ENCODE results near the gene CABLES2.

DNA sequence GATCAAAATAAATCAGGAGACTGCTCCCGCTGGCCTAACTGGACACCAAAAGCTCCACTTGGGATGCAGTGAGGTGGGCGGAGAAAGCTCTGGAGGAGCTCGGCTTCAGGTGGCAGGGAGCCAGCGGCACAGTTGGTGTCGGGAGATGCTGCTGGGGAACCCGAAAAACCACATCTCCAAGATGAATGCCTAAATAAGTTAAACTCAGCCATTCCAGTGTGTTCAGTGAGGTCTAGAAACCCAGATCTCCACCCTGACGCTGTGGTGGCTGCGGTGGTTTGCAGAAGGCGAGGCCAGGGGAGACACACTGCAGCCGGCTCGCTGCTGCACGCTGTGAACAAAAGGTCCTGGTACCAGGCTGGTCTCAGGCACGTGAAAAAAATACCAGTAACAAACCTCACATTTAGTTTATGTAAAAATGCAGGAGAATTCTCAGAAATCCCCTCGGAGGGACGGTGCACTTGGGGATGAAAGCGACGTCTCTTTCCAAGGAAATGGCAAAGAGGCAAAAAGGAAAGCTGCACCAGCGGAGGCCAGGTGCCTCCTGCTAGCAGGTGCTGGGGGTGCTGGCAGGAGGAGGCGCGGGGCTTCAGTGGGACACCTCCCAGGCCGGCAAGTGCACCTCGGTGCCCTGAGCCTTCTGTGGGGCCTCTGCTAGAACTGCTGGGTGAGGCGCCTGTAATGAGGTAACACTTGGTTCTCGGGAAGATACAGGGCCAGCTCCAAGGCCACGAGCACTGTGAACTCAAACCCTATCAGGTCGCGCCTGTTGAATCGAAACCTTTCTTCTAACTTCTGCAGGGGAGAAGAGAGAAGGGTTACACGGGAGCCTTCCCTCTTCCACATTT is 16.5 kb downstream of the CABLES2 start:
- no peak for TF ChIP-seq POLR2A (IDR thresholded peaks at IDR 0.05; ENCODE audit: low read depth)
- TF ChIP-seq, protein P1, sequence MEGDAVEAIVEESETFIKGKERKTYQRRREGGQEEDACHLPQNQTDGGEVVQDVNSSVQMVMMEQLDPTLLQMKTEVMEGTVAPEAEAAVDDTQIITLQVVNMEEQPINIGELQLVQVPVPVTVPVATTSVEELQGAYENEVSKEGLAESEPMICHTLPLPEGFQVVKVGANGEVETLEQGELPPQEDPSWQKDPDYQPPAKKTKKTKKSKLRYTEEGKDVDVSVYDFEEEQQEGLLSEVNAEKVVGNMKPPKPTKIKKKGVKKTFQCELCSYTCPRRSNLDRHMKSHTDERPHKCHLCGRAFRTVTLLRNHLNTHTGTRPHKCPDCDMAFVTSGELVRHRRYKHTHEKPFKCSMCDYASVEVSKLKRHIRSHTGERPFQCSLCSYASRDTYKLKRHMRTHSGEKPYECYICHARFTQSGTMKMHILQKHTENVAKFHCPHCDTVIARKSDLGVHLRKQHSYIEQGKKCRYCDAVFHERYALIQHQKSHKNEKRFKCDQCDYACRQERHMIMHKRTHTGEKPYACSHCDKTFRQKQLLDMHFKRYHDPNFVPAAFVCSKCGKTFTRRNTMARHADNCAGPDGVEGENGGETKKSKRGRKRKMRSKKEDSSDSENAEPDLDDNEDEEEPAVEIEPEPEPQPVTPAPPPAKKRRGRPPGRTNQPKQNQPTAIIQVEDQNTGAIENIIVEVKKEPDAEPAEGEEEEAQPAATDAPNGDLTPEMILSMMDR (IDR thresholded peaks at IDR 0.05) = no peak
- no peak for TF ChIP-seq POLR2AphosphoS5 (IDR thresholded peaks at IDR 0.05)
